Kidney (tissue), 14 donors: ENCODE measurements around the gene DCAF11. TPM values are rescaled to one million over a fixed set of nuclear protein-coding genes. Genes with fewer than 3 reads are reported as not detected.
A peak's percentile ranks its signal among the peaks of the same experiment; 100 is the strongest.

ENCODE experiments used
- DNase-seq, 5 donors: peaks; one replicate each; pipeline ENCODE4 v3.0.0-alpha.2; 2013 to 2020
- FAIRE-seq: peaks from 2 replicates; lab custom pipeline; 2012; peaks lifted over from hg19 to GRCh38; lab: Jason Lieb, UNC
- H3K27ac ChIP-seq, 2 donors: one replicate each; pipeline ENCODE4 v1.7.0; 2013; ENCODE audit warnings: low read depth in 2 of 2, low read length in 2 of 2, inconsistent platforms in 1 of 2
- H3K27me3 ChIP-seq: one replicate; pipeline ENCODE4 v1.7.1; 2013; ENCODE audit warnings: low read length, inconsistent platforms; ENCODE audit not compliant: control insufficient read depth, insufficient read depth
- H3K36me3 ChIP-seq, 3 donors: one replicate each; pipeline versions ENCODE4 v1.7.0 to v1.7.1; 2013; ENCODE audit warnings: low read length in 3 of 3, control low read depth in 1 of 3, inconsistent platforms in 1 of 3; ENCODE audit not compliant: insufficient read depth in 3 of 3, control insufficient read depth in 2 of 3
- H3K4me1 ChIP-seq, 3 donors: one replicate each; pipeline versions ENCODE4 v1.7.0 to v1.7.1; 2013; ENCODE audit warnings: low read length in 3 of 3, inconsistent platforms in 1 of 3, low read depth in 1 of 3; ENCODE audit not compliant: control insufficient read depth in 2 of 3, insufficient read depth in 2 of 3
- H3K4me3 ChIP-seq, 3 donors: one replicate each; pipeline versions ENCODE4 v1.7.0 to v1.8.1; 2013; ENCODE audit warnings: low read length in 3 of 3, control low read depth in 1 of 3, inconsistent platforms in 1 of 3
- H3K9ac ChIP-seq, 3 donors: one replicate each; pipeline versions ENCODE4 v1.7.0 to v1.7.1; 2013; ENCODE audit warnings: low read length in 3 of 3, control low read depth in 1 of 3, inconsistent platforms in 1 of 3
- H3K9me3 ChIP-seq, 3 donors: one replicate each; pipeline versions ENCODE4 v1.7.0 to v1.7.1; 2013; ENCODE audit warnings: low read length in 3 of 3, control low read depth in 1 of 3, inconsistent platforms in 1 of 3; ENCODE audit not compliant: control insufficient read depth in 2 of 3, insufficient read depth in 1 of 3
- intact Hi-C: fragments of 100-400 bp; cut with DNase I; formaldehyde crosslinking; loops from one replicate; pipeline ENCODE4 v1.11.1; 2022
- polyA plus RNA-seq: library from polyadenylated mRNA; stranded (reverse); fragments of 350-450 nt; fragmentation: Illumina TruSeq; extraction: RNeasy Lipid Tissue Mini Kit (QIAGEN cat#74804); gene quantifications from one replicate; pipeline ENCODE4 v1.2.3, GENCODE V29; 2014; ENCODE audit warnings: low read depth, low replicate concordance; ENCODE audit not compliant: insufficient read depth
- total RNA-seq: library from RNA; stranded (reverse); fragmentation: NEBNext Ultra II Directional; extraction: Animal tissue kit (Norgen Biotek cat#: 25700); gene quantifications from one replicate; pipeline ENCODE4 v1.2.1, GENCODE V29; 2021
- TF ChIP-seq, protein P1 (sequence below): IDR thresholded peaks from 3 replicates; pipeline ENCODE4 v1.5.1; 2012; ENCODE audit warnings: mild to moderate bottlenecking, moderate library complexity, borderline replicate concordance; ENCODE audit not compliant: insufficient read depth; ENCODE audit errors: extremely low read depth
- donor health status: control.
- donor health status: control.
- donor health status: control.
- donor health status: control.
- donor health status: control.
- donor health status: DM: yes; HTN: yes; CAD: no.
- donor health status: Normal renal cell carcinoma (clear cell type).

Gene DCAF11
- total and polyA plus RNA-seq, 2 donors from 2014 or later: 69.4 to 81.1 TPM

DNA sequence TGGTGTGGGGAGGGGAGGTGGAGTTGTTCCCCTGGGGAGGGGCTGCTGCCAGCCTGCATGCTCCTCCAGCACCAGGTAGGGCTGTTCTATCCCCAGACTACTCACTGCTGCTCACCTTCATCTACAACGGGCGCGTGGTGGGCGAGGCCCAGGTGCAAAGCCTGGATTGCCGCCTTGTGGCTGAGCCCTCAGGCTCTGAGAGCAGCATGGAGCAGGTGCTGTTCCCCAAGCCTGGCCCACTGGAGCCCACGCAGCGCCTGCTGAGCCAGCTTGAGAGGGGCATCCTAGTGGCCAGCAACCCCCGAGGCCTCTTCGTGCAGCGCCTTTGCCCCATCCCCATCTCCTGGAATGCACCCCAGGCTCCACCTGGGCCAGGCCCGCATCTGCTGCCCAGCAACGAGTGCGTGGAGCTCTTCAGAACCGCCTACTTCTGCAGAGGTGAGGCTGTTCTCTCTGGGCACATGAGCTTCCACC lies 50.0 kb downstream of the DCAF11 start:
- Histone ChIP-seq H3K9ac (no peak overlapping the region), H3K9me3 (no peaks in the 10 kb centered on the region), H3K36me3 (peaks cover 5 to 50% (median 30%) of the 10 kb centered on the region in 3 donors), H3K27me3 (no peaks in the 10 kb centered on the region), H3K27ac (no peak overlapping the region), H3K4me3 (no peak overlapping the region), H3K4me1 (peaks cover 0 to 20% (median 11%) of the 10 kb centered on the region in 3 donors)
- intact Hi-C loops: no loop called here
- TF ChIP-seq, protein P1, sequence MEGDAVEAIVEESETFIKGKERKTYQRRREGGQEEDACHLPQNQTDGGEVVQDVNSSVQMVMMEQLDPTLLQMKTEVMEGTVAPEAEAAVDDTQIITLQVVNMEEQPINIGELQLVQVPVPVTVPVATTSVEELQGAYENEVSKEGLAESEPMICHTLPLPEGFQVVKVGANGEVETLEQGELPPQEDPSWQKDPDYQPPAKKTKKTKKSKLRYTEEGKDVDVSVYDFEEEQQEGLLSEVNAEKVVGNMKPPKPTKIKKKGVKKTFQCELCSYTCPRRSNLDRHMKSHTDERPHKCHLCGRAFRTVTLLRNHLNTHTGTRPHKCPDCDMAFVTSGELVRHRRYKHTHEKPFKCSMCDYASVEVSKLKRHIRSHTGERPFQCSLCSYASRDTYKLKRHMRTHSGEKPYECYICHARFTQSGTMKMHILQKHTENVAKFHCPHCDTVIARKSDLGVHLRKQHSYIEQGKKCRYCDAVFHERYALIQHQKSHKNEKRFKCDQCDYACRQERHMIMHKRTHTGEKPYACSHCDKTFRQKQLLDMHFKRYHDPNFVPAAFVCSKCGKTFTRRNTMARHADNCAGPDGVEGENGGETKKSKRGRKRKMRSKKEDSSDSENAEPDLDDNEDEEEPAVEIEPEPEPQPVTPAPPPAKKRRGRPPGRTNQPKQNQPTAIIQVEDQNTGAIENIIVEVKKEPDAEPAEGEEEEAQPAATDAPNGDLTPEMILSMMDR: no peak
- FAIRE-seq (no peak), DNase-seq (peak in 1 of 5 donors; percentile 49)

DNA sequence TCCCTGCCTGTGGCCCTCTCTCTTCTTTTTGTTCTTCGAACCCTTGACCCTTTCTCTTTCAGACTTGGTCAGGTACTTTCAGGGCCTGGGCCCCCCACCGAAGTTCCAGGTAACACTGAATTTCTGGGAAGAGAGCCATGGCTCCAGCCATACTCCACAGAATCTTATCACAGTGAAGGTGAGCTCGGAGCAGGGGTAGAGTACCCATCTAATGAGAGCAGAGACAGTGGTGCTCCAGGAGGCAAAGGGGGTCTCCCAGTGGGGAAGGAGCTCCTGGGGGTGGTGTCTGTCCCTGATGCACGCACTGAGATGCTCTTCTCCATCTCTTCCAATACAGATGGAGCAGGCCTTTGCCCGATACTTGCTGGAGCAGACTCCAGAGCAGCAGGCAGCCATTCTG lies 51.2 kb downstream of the DCAF11 start:
- no peaks in the 10 kb centered on the region for H3K9me3 ChIP-seq
- H3K4me1 ChIP-seq: peaks cover 0 to 16% (median 9%) of the 10 kb centered on the region in 3 donors
- no peak overlapping the region for H3K27ac ChIP-seq
- peak in 1 of 5 donors; percentile 10 for DNase-seq
- H3K27me3 ChIP-seq: no peaks in the 10 kb centered on the region
- TF ChIP-seq, protein P1: no peak
- no peak overlapping the region for H3K9ac ChIP-seq
- H3K4me3 ChIP-seq: no peak overlapping the region
- intact Hi-C loops: no loop called here
- peaks cover 5 to 45% (median 30%) of the 10 kb centered on the region in 3 donors for H3K36me3 ChIP-seq
- no peak for FAIRE-seq

DNA sequence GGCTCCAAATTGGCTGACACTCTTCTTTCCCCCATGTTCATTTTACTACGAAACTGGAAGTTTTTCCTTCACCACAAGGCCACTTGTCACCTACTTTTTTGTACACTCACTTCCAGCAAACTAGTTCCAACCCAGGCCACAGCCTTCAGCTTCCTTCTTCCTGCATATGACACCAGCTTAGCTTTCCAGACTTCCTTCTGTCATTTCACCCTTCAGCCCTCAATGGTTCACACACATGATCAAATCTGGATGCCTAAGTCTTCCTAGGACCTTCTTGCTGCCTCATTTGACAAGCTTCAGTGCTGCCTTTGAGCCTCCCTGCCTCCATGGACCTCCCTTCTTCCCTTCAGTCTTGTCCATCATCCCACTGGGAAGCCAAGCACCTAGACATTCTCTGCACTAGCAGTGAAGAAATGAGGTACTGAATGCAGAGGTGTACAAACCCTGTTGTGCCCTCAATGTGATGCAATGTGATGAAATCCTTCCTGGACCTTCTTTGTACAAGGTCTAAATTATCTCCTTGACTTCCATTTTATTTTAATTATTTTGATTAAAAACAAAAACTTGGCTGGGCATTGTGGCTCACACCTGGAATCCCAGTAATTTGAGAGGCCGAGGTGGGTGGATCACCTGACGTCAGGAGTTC lies 53.0 kb downstream of the DCAF11 start:
- FAIRE-seq (no peak), DNase-seq (no peak)
- Histone ChIP-seq H3K4me1 (peaks cover 0 to 12% (median 0%) of the 10 kb centered on the region in 3 donors), H3K4me3 (no peak overlapping the region), H3K9ac (no peak overlapping the region), H3K9me3 (no peaks in the 10 kb centered on the region), H3K27me3 (no peaks in the 10 kb centered on the region), H3K27ac (no peak overlapping the region), H3K36me3 (peaks cover 5 to 44% (median 30%) of the 10 kb centered on the region in 3 donors)
- TF ChIP-seq, protein P1: no peak
- intact Hi-C loops: no loop called here
